HPDE6-E6E7 (cell line): Measurements from ENCODE around the gene C1GALT1C1.

ENCODE experiments used
- DNase-seq: peaks from one replicate; pipeline ENCODE4 v3.0.0; 2011; ENCODE audit warnings: missing footprints; ENCODE audit errors: extremely low spot score

C1GALT1C1 gene

GRCh38 chrX:120585702-120586101 is 44.2 kb downstream of the C1GALT1C1 start:
- DNase-seq = no peak
